ENCODE measurements around the gene BBS2. TPM values are rescaled to one million over a fixed set of nuclear protein-coding genes. Genes with fewer than 3 reads are reported as not detected.

BBS2 gene
- total RNA-seq, 4 donors from 2014 or later, result 22.9 to 66.0 (median 39.6) TPM

DNA sequence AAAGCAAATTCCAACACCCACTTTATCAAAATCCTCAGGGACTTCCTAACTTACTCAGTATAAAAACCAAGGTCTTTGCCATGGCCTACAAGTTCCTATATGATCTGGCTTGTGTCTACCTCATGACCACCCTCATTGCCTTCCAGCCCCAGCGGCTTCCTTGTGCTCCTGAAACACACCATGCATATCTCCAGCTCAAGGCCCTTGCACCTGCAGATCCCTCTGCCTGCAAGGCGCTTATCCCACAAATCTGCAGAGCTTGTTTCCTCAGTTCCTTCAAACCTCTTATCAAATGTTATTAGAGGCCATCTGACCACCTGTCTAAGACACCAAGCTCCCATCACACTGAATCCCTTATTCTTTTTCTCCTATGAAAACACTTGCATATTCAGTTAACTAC lies 2.6 kb downstream of the BBS2 start:
- no peaks in the 10 kb centered on the region for H3K9me3 ChIP-seq
- no peaks in the 10 kb centered on the region for H3K36me3 ChIP-seq
- H3K4me3 ChIP-seq, result no peak overlapping the region
- H3K27ac ChIP-seq, result no peak overlapping the region
- H3K27me3 ChIP-seq, result no peaks in the 10 kb centered on the region
- DNase-seq, result no peak
- H3K4me1 ChIP-seq, result peaks cover 3 to 35% (median 7%) of the 10 kb centered on the region in 4 donors
- TF ChIP-seq POLR2A (IDR thresholded peaks at IDR 0.05), result no peak
- TF ChIP-seq, protein P1, sequence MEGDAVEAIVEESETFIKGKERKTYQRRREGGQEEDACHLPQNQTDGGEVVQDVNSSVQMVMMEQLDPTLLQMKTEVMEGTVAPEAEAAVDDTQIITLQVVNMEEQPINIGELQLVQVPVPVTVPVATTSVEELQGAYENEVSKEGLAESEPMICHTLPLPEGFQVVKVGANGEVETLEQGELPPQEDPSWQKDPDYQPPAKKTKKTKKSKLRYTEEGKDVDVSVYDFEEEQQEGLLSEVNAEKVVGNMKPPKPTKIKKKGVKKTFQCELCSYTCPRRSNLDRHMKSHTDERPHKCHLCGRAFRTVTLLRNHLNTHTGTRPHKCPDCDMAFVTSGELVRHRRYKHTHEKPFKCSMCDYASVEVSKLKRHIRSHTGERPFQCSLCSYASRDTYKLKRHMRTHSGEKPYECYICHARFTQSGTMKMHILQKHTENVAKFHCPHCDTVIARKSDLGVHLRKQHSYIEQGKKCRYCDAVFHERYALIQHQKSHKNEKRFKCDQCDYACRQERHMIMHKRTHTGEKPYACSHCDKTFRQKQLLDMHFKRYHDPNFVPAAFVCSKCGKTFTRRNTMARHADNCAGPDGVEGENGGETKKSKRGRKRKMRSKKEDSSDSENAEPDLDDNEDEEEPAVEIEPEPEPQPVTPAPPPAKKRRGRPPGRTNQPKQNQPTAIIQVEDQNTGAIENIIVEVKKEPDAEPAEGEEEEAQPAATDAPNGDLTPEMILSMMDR (IDR thresholded peaks at IDR 0.05), result no peak

DNA sequence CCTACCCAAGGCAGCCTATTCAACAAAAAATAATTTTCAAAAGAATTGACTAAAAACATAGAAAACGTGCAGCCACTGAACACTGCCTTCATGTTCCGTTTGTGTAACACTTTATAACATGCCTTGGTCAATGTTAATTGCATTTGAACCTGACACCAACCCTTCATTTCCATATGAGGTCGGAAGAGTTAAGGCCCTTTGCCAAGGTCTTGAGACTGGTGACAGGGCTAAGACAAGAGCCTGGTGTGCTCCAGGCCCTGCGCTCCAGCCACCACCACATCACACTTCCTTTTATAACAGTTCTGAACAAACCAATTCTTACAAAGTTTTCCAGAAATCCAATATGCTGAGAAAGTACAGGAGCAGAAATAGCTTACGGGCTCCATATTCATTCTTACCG lies 4.2 kb downstream of the BBS2 start:
- TF ChIP-seq, protein P1 (IDR thresholded peaks at IDR 0.05), result no peak
- TF ChIP-seq POLR2A (IDR thresholded peaks at IDR 0.05), result no peak
- H3K4me3 ChIP-seq, result no peak overlapping the region
- peaks cover 3 to 34% (median 7%) of the 10 kb centered on the region in 4 donors for H3K4me1 ChIP-seq
- peaks cover 0 to 9% (median 0%) of the 10 kb centered on the region in 3 donors for H3K36me3 ChIP-seq
- no peaks in the 10 kb centered on the region for H3K27me3 ChIP-seq
- H3K9me3 ChIP-seq, result no peaks in the 10 kb centered on the region
- no peak for DNase-seq
- no peak overlapping the region for H3K27ac ChIP-seq

DNA sequence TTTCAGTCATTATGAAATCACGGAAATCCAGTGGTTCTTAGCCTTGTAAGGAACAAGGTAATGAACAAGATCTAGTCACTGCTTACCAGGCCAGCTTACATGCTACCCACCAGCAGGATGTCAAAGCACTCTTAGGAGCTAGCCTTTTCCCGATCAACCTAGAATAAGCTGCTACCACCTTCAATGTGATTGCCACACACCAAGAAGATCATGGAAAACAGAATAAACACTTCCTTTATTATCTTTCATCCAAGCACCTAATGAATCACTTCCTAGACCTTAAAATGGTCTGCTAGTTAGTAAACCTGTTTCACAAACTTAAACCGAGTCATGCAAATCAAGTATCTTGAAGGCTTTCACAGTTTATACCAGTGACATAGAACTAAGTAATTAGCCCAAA lies 5.0 kb downstream of the BBS2 start:
- no peak overlapping the region for H3K4me3 ChIP-seq
- no peak for DNase-seq
- H3K9me3 ChIP-seq, result no peaks in the 10 kb centered on the region
- H3K27me3 ChIP-seq, result no peaks in the 10 kb centered on the region
- no peak for TF ChIP-seq POLR2A (IDR thresholded peaks at IDR 0.05)
- TF ChIP-seq, protein P1 (IDR thresholded peaks at IDR 0.05), result no peak
- peaks cover 0 to 28% (median 4%) of the 10 kb centered on the region in 4 donors for H3K4me1 ChIP-seq
- peaks cover 0 to 17% (median 0%) of the 10 kb centered on the region in 3 donors for H3K36me3 ChIP-seq
- no peak overlapping the region for H3K27ac ChIP-seq

DNA sequence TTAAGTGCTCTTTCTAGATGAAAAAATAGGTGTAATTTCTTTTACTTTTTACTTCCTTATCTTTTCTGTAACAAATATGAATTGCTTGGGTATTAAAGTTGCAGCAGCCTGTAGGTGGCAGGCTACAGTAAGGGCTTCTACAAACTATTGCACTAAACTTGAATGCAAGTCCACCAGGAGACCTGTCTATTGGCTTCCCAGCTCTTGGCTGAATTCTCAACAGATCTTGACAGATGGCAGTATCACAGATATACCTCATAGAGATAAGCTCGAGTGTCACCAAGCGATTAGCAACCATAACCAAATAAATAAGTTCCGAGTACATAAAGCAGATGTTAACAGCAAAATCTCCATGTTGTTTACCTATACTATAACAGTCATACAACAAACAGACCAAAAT lies 5.9 kb downstream of the BBS2 start:
- peaks cover 0 to 26% (median 0%) of the 10 kb centered on the region in 3 donors for H3K36me3 ChIP-seq
- TF ChIP-seq, protein P1 (IDR thresholded peaks at IDR 0.05), result peak; percentile 29 to 88 (median 76)
- no peak for TF ChIP-seq POLR2A (IDR thresholded peaks at IDR 0.05)
- peaks cover 0 to 24% (median under 1%) of the 10 kb centered on the region in 4 donors for H3K4me1 ChIP-seq
- no peaks in the 10 kb centered on the region for H3K9me3 ChIP-seq
- no peak overlapping the region for H3K4me3 ChIP-seq
- H3K27me3 ChIP-seq, result no peaks in the 10 kb centered on the region
- no peak overlapping the region for H3K27ac ChIP-seq
- DNase-seq, result peak in 2 of 3 donors; percentile 48 to 83

DNA sequence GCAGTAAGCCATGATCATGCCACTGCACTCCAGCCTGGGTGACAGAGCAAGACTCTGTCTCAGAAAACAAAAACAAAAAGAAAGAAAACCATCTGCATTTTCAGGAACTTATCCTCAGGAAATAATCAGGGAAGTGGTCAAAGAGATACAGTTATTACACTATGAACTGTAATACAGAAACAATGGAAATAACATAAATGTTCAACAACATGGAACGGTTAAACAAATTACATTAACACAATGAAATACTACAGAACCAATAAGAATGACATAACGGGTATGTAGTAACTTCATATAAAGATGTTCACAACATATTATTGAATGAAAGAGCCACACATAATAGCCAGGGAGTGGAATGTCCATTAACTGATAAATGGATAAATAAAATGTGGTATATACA lies 6.7 kb downstream of the BBS2 start:
- no peak for DNase-seq
- no peak for TF ChIP-seq POLR2A (IDR thresholded peaks at IDR 0.05)
- TF ChIP-seq, protein P1 (IDR thresholded peaks at IDR 0.05), result no peak
- Histone ChIP-seq H3K36me3 (peaks cover 0 to 35% (median 0%) of the 10 kb centered on the region in 3 donors), H3K9me3 (no peaks in the 10 kb centered on the region), H3K4me3 (no peak overlapping the region), H3K4me1 (peaks cover 0 to 15% (median 0%) of the 10 kb centered on the region in 4 donors), H3K27ac (no peak overlapping the region), H3K27me3 (no peaks in the 10 kb centered on the region)

DNA sequence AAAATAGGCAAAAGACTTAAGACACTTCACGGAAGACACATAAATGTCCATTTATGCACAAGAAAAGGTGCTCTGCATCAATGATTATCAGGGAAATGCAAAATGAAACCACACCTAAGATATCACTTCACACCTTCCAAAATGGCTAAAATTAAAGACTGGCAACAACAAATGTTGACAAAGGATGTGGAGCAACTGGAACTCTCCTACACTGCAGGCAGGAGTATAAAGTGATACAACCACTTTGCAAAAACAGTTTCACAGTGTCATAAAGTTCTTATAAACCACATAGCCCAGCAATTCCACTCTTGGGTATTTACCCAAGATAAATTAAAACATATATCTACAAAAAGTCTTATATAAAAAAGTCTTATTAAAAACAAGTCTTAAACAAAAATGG lies 7.8 kb downstream of the BBS2 start:
- TF ChIP-seq, protein P1 (IDR thresholded peaks at IDR 0.05), result no peak

More for the DNA sequence above, 7.8 kb downstream of the BBS2 start:
- no peak overlapping the region for H3K27ac ChIP-seq
- H3K36me3 ChIP-seq, result peaks cover 0 to 44% (median 0%) of the 10 kb centered on the region in 3 donors
- H3K4me1 ChIP-seq, result peaks cover 0 to 4% (median 0%) of the 10 kb centered on the region in 4 donors
- no peaks in the 10 kb centered on the region for H3K27me3 ChIP-seq
- no peak overlapping the region for H3K4me3 ChIP-seq
- no peak for DNase-seq
- H3K9me3 ChIP-seq, result no peaks in the 10 kb centered on the region

Measured in Peyer's patch (tissue), 4 donors.